ENCODE data around the gene ATL2. TPM values are rescaled to one million over a fixed set of nuclear protein-coding genes. Genes with fewer than 3 reads are reported as not detected.
A peak's percentile ranks its signal among the peaks of the same experiment; 100 is the strongest.

Gene ATL2
- total RNA-seq, 1 donor from 2014 or later: 156 TPM

DNA sequence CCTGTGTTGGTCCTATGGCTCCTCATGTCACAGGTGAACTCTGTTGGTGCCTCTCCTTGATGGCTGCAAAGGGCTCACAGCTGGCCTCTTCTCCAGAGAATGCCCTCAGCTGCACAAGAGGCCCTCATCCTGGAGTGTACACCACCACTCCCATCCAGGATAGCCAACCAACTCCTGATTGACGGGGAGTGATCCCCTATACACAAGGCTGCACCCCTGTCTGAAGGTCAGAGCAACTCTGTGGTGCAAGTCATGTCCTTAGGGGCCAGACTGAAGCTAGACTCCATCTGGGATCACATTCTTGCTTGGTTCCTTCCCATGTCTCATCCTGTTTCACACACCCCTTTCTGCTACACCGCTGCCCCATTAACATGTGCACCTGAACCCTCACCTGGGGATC lies 41.7 kb upstream of the ATL2 start:
- Histone ChIP-seq H3K9me3 (no peaks in the 10 kb centered on the region), H3K27me3 (no peaks in the 10 kb centered on the region), H3K36me3 (no peaks in the 10 kb centered on the region), H3K27ac (no peak overlapping the region), H3K4me3 (no peak overlapping the region), H3K4me1 (peaks cover 14% of the 10 kb centered on the region)
- DNase-seq (ENCODE audit: extremely low spot score in 2 of 2): no peak
- intact Hi-C loops (cut with DNase I): no loop called here
- TF ChIP-seq POLR2AphosphoS5 (IDR thresholded peaks at IDR 0.05; ENCODE audit: insufficient read depth in 1 of 2, low read depth in 1 of 2) (no peak), POLR2A (IDR thresholded peaks at IDR 0.05) (no peak)
- TF ChIP-seq, protein P1, sequence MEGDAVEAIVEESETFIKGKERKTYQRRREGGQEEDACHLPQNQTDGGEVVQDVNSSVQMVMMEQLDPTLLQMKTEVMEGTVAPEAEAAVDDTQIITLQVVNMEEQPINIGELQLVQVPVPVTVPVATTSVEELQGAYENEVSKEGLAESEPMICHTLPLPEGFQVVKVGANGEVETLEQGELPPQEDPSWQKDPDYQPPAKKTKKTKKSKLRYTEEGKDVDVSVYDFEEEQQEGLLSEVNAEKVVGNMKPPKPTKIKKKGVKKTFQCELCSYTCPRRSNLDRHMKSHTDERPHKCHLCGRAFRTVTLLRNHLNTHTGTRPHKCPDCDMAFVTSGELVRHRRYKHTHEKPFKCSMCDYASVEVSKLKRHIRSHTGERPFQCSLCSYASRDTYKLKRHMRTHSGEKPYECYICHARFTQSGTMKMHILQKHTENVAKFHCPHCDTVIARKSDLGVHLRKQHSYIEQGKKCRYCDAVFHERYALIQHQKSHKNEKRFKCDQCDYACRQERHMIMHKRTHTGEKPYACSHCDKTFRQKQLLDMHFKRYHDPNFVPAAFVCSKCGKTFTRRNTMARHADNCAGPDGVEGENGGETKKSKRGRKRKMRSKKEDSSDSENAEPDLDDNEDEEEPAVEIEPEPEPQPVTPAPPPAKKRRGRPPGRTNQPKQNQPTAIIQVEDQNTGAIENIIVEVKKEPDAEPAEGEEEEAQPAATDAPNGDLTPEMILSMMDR (IDR thresholded peaks at IDR 0.05): no peak

- no peak overlapping the region for H3K4me3 ChIP-seq
- no peak for DNase-seq (ENCODE audit: extremely low spot score in 2 of 2)
- H3K4me1 ChIP-seq: peaks cover 14% of the 10 kb centered on the region
- no peak overlapping the region for H3K27ac ChIP-seq
- no peaks in the 10 kb centered on the region for H3K27me3 ChIP-seq
- intact Hi-C loops (cut with DNase I): no loop called here
- H3K36me3 ChIP-seq: no peaks in the 10 kb centered on the region
- H3K9me3 ChIP-seq: no peaks in the 10 kb centered on the region
- TF ChIP-seq, protein P1 (IDR thresholded peaks at IDR 0.05): no peak
- TF ChIP-seq POLR2AphosphoS5 (IDR thresholded peaks at IDR 0.05; ENCODE audit: insufficient read depth in 1 of 2, low read depth in 1 of 2): peak in 1 of 2 donors; percentile 49
These were observed 40.9 kb upstream of the ATL2 start for GRCh38 chr2:38417745-38418689.

DNA sequence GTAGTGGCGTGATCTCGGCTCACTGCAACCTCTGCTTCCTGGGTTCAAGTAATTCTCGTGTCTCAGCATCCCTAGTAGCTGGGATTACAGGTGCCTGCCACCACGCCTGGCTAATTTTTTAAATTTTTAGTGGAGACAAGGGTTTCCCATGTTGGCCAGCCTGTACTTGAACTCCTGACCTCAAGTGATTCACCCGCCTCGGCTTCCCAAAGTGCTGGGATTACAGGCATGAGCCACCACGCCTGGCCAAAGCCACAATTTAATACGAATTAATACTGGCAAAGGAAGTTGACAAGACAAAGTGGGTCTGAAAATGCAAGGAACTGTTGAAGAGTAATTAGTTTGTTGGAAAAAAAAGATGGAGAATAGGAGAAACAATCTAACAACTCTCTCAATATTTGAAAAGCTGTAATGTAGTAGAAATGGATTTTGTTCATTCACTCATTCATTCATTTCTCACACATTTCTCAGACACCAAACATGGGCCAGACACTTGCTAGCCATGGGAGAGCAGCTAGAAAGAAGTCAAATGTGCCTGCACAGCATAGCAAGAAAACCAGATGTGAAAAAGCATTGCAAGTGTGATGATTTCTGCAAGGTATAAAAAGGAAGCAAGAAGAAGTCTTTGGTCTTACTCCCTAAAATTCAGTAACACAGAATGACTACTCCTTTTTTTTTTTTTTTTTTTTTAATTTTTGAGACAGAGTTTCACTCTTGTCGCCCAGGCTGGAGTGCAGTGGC lies 39.4 kb upstream of the ATL2 start:
- no peak for TF ChIP-seq POLR2AphosphoS5 (IDR thresholded peaks at IDR 0.05; ENCODE audit: insufficient read depth in 1 of 2, low read depth in 1 of 2)
- TF ChIP-seq, protein P1 (IDR thresholded peaks at IDR 0.05): no peak
- TF ChIP-seq POLR2A (IDR thresholded peaks at IDR 0.05): no peak
- intact Hi-C loops (cut with DNase I): no loop called here
- H3K9me3 ChIP-seq: peaks cover 6% of the 10 kb centered on the region
- H3K4me1 ChIP-seq: peaks cover 14% of the 10 kb centered on the region
- no peak for DNase-seq (ENCODE audit: extremely low spot score in 2 of 2)
- no peak overlapping the region for H3K27ac ChIP-seq
- H3K27me3 ChIP-seq: no peaks in the 10 kb centered on the region
- no peak overlapping the region for H3K4me3 ChIP-seq
- H3K36me3 ChIP-seq: no peaks in the 10 kb centered on the region

DNA sequence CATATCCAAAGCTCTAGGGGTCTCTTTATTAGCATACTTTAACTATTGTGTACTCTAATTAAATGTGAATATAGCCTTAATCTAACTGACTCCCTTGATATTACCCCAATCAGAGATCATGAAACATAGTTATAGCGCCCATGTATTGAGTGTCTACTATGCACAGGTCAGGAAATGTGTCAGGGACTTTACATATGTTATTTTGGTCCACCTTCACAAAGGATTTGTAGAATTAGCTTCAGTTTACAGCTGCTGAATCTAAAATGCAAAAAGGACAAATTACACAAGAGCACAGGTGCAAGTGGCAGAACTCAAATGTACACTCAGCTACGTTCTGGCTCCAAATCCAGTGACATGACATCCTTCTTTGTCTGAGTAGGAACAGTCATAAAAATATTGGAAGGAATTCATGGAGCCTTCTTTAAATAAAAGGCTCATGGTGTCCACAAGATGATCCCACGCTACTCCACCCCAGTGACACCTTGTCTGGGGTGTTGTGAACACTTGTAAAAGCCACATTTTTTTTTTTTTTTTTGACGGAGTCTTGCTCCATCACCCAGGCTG lies 38.7 kb upstream of the ATL2 start:
- no peak overlapping the region for H3K27ac ChIP-seq
- intact Hi-C loops (cut with DNase I): no loop called here
- DNase-seq (ENCODE audit: extremely low spot score in 2 of 2): no peak
- H3K27me3 ChIP-seq: no peaks in the 10 kb centered on the region
- TF ChIP-seq POLR2A (IDR thresholded peaks at IDR 0.05) (no peak), POLR2AphosphoS5 (IDR thresholded peaks at IDR 0.05; ENCODE audit: insufficient read depth in 1 of 2, low read depth in 1 of 2) (peak in 1 of 2 donors; percentile 27)
- TF ChIP-seq, protein P1 (IDR thresholded peaks at IDR 0.05): no peak
- H3K4me1 ChIP-seq: peaks cover 14% of the 10 kb centered on the region
- no peak overlapping the region for H3K4me3 ChIP-seq
- peaks cover 6% of the 10 kb centered on the region for H3K9me3 ChIP-seq
- no peaks in the 10 kb centered on the region for H3K36me3 ChIP-seq
